ENCODE data around the gene TEKT5.
A peak's percentile ranks its signal among the peaks of the same experiment; 100 is the strongest.
"Not testable (repeated sequence)": the region's sequence is repeated elsewhere in the genome, so short reads cannot be mapped to it uniquely, and the experiment has no call there.

Gene TEKT5

GRCh38 chr16:10684511-10685151, 10.1 kb downstream of the TEKT5 start:
- DNase-seq, result no peak

GRCh38 chr16:10683170-10683569, 11.6 kb downstream of the TEKT5 start:
- DNase-seq, result no peak

- no peak for DNase-seq
These were observed 12.1 kb downstream of the TEKT5 start for GRCh38 chr16:10682604-10683003.

GRCh38 chr16:10681310-10682308, 13.1 kb downstream of the TEKT5 start:
- DNase-seq, result no peak

GRCh38 chr16:10679921-10680320, 14.8 kb downstream of the TEKT5 start:
- no peak for DNase-seq

GRCh38 chr16:10679441-10679840, 15.3 kb downstream of the TEKT5 start:
- not testable (repeated sequence) for DNase-seq

GRCh38 chr16:10678655-10679054, 16.1 kb downstream of the TEKT5 start:
- no peak for DNase-seq

GRCh38 chr16:10676284-10676683, 18.4 kb downstream of the TEKT5 start:
- no peak for DNase-seq

GRCh38 chr16:10675861-10676260, 18.9 kb downstream of the TEKT5 start:
- DNase-seq, result no peak

GRCh38 chr16:10675216-10675615, 19.5 kb downstream of the TEKT5 start:
- DNase-seq, result no peak

GRCh38 chr16:10671729-10672128, 23.0 kb downstream of the TEKT5 start:
- DNase-seq, result no peak

GRCh38 chr16:10669791-10670190, 24.9 kb downstream of the TEKT5 start:
- DNase-seq, result no peak

GRCh38 chr16:10668322-10669045, 26.2 kb downstream of the TEKT5 start:
- DNase-seq, result peak; percentile 29

- DNase-seq, result no peak
These were observed 27.5 kb downstream of the TEKT5 start for GRCh38 chr16:10667239-10667638.

GRCh38 chr16:10666291-10666690, 28.4 kb downstream of the TEKT5 start:
- no peak for DNase-seq

- no peak for DNase-seq
These were observed 29.6 kb downstream of the TEKT5 start for GRCh38 chr16:10665166-10665565.

- DNase-seq, result no peak
These were observed 30.0 kb downstream of the TEKT5 start for GRCh38 chr16:10664720-10665126.

GRCh38 chr16:10663744-10664143, 31.0 kb downstream of the TEKT5 start:
- DNase-seq, result no peak

- no peak for DNase-seq
These were observed 31.6 kb downstream of the TEKT5 start for GRCh38 chr16:10663146-10663545.

GRCh38 chr16:10662212-10662611, 32.5 kb downstream of the TEKT5 start:
- DNase-seq, result no peak

- no peak for DNase-seq
These were observed 33.0 kb downstream of the TEKT5 start for GRCh38 chr16:10661737-10662136.

GRCh38 chr16:10660950-10661635, 33.6 kb downstream of the TEKT5 start:
- no peak for DNase-seq

- DNase-seq, result no peak
These were observed 35.8 kb downstream of the TEKT5 start for GRCh38 chr16:10658943-10659342.
